Hair follicle dermal papilla cell (primary cell): ENCODE data around the gene PRDM12. TPM values are rescaled to one million over a fixed set of nuclear protein-coding genes. Genes with fewer than 3 reads are reported as not detected.

ENCODE experiments used
- small RNA-seq: library from RNA; depleted of rRNA; stranded (forward); fragments of <200 nt; gene quantifications from one replicate; pipeline ENCODE3, GENCODE V24; 2012
- total RNA-seq: library from RNA; depleted of rRNA; stranded (reverse); fragments of >200 nt; gene quantifications from 2 replicates; pipeline ENCODE4 v1.2.3, GENCODE V29; 2012

Gene PRDM12
- total RNA-seq: not detected in 2 replicates

DNA sequence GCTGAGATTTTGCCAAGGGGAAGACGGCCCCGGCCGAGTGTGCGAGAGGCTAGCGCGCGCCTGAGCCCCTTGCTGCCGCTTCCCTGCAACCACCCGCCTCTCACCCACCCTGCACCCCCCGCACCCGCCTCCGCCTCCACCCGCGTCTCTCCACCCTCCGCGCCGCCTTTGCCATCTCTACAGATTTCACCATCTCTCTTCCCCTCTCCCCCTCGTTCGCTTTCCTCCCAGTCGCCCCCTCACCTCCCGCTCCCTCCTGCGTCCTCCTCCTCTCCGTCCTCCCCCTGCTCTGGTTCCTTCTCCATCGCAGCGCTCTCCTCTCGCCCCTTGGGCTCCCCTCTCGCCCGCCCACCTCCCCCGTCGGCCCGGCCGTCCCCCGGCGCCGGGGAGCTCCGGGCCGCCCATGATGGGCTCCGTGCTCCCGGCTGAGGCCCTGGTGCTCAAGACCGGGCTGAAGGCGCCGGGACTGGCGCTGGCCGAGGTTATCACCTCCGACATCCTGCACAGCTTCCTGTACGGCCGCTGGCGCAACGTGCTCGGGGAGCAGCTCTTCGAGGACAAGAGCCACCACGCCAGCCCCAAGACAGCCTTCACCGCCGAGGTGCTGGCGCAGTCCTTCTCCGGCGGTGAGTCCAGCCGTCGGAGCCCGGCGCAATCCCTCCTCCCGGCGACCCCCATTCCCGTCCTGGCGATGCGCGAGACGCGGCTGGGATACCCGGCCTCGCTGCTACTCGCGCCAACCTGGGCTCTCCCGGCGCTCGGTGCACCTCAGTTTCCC, at the start of gene PRDM12:
Gene PRDM12 (plus strand): TSS at position 344 of the 778 bp plus-strand sequence. CDS start 60 bp downstream, at position 404.

DNA sequence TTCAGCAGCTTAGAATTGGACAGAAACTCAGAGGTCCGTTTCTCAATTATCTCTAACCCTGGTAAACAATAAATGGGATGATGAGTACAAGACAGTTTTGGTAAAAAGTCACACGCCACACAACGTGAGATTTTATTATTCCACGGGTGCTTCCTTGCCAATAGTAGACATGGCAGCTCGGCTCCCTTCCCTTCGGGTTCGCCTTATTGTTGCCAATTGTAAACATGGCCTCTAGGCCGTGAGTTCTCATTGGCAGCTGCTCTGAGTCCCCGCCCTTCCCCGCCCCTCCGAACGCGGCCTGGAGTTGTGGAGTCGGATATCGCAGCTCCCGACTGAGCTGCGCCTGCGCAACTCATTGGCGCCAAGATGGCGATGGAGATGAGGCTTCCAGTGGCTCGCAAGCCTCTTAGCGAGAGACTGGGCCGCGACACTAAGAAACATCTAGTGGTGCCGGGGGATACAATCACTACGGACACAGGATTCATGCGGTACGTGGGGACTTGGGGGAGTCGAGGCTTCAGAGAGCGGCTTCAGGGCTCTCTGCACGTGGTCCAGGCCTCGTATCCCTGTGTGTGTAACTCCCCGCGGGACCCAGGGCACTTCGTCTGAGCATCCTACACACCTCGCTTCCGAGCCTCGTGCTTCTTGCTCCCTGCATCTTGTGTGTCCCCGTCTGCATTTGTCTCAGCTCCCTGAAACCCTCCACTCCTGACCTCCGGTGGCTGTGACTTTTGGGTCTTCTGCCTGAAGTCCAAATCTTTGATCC, 29.2 kb downstream of the PRDM12 start, which contains the start of gene EXOSC2:
Gene EXOSC2 (plus strand): TSS at position 355 of the 766 bp plus-strand sequence. CDS start 12 bp downstream, at position 367.

Small RNA genes lying within 50 kb of the gene (small RNA-seq; reads per million reads assigned to genes)
- gene AL359092.1 (not detected), gene MIR6856 (not detected)

Other genes starting within 250 kb of the PRDM12 start
- 717 and 1,005 TPM in 2 replicates for gene ASS1, start 219.6 kb upstream of the PRDM12 start, total RNA-seq
- 40.9 and 50.0 TPM in 2 replicates for gene FUBP3, start 85.0 kb upstream of the PRDM12 start, total RNA-seq
- gene EXOSC2, start 29.2 kb downstream of the PRDM12 start, total RNA-seq: 19.3 and 22.7 TPM in 2 replicates
- 119 and 147 TPM in 2 replicates for gene ABL1, start 170.7 kb downstream of the PRDM12 start, total RNA-seq
- gene QRFP, start 232.2 kb downstream of the PRDM12 start, total RNA-seq: not detected in 2 replicates